AG09309 (cell line): ENCODE results near the gene EEF1AKMT3.

Experiments used
- DNase-seq: peaks from one replicate; pipeline ENCODE4 v3.0.0-alpha.2; 2010; ENCODE audit warnings: low read depth
- H3K4me3 ChIP-seq: 2 replicates; pipeline ENCODE4 v1.5.1; 2011; ENCODE audit warnings: mild to moderate bottlenecking, low read depth, low read length, moderate library complexity; ENCODE audit not compliant: control insufficient read depth
- TF ChIP-seq, protein P1 (sequence below): IDR thresholded peaks from 2 replicates; pipeline ENCODE4 v1.5.1; 2011; ENCODE audit warnings: mild to moderate bottlenecking, low read depth, low read length, inconsistent platforms; ENCODE audit not compliant: insufficient read depth, control insufficient read depth; ENCODE audit errors: missing control alignments

The EEF1AKMT3 gene

GRCh38 chr12:57826966-57827365 is 54.6 kb downstream of the EEF1AKMT3 start:
- TF ChIP-seq, protein P1, sequence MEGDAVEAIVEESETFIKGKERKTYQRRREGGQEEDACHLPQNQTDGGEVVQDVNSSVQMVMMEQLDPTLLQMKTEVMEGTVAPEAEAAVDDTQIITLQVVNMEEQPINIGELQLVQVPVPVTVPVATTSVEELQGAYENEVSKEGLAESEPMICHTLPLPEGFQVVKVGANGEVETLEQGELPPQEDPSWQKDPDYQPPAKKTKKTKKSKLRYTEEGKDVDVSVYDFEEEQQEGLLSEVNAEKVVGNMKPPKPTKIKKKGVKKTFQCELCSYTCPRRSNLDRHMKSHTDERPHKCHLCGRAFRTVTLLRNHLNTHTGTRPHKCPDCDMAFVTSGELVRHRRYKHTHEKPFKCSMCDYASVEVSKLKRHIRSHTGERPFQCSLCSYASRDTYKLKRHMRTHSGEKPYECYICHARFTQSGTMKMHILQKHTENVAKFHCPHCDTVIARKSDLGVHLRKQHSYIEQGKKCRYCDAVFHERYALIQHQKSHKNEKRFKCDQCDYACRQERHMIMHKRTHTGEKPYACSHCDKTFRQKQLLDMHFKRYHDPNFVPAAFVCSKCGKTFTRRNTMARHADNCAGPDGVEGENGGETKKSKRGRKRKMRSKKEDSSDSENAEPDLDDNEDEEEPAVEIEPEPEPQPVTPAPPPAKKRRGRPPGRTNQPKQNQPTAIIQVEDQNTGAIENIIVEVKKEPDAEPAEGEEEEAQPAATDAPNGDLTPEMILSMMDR = no peak
- no peak for DNase-seq
- H3K4me3 ChIP-seq = no peak overlapping the region

DNA sequence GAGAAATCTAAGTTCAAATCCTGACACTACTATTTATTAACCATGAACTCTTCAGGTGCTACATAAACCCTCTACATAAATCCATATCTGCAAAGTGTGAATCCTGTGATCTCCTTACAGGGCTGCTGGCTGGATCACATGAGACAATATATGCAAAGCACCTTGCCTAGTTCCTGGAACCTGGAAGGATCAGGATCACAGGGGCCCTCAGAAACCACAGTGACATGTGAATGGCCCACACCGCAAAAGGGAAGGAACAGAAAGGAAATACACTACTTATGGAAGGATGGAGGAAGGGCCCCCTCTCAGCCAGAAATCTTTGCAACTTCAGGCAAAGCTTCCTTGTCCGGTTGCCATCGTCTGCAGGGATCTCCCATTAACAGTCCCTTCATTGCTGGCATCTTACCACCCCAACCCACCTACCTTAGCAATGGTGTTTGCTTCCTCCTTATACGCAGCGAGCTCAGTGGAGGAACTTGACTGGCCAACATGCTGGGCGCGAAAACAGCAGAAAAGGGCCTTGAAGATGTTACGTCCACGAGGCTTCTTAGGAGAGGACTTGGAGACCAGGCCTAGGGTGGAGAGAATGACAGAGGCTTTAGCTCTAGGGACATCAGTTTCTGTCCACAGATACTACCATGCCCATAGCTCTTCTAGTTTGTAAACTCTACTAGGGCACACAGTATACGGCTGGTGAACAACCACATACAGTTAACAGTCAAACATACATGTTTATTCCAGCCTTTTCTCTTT is 56.8 kb downstream of the EEF1AKMT3 start:
- TF ChIP-seq, protein P1 = no peak
- H3K4me3 ChIP-seq = no peak overlapping the region
- DNase-seq = no peak

GRCh38 chr12:57830393-57830792 is 58.0 kb downstream of the EEF1AKMT3 start:
- TF ChIP-seq, protein P1 = no peak
- DNase-seq = no peak
- H3K4me3 ChIP-seq = no peak overlapping the region
